WTC11 (cell line): ENCODE measurements around the gene H19. TPM values are rescaled to one million over a fixed set of nuclear protein-coding genes. Genes with fewer than 3 reads are reported as not detected.

ENCODE experiments used
- ATAC-seq: fragments of 200-7000 bp; cut with Tn5 transposase; 2 replicates; pipeline ENCODE4 v1.10.0; 2021; ENCODE audit warnings: mild to moderate bottlenecking, moderate library complexity
- CTCF ChIA-PET: fragments of 300-600 bp; sonication (Branson Sonifier 250); formaldehyde crosslinking; loops from one replicate; lab custom pipeline; 2021; ENCODE audit warnings: antibody characterized with exemption; lab: Charles Lee
- POLR2A ChIA-PET: fragments of 350-600 bp; sonication (Branson Sonifier 250); formaldehyde crosslinking; loops from one replicate; lab custom pipeline; 2021; ENCODE audit warnings: antibody characterized with exemption; lab: Charles Lee
- DNase-seq: peaks from one replicate; pipeline ENCODE4 v3.0.0; 2021; ENCODE audit warnings: low spot score
- H3K27ac Mint-ChIP-seq: 2 replicates; pipeline ENCODE4 v1.8.0; 2021; ENCODE audit warnings: mixed read lengths
- H3K27me3 Mint-ChIP-seq: 2 replicates; pipeline ENCODE4 v1.8.0; 2021; ENCODE audit warnings: low read depth, mild to moderate bottlenecking, moderate library complexity, mixed read lengths
- H3K36me3 Mint-ChIP-seq: 2 replicates; pipeline ENCODE4 v1.8.0; 2021; ENCODE audit warnings: mixed read lengths
- H3K4me1 Mint-ChIP-seq: 2 replicates; pipeline ENCODE4 v1.8.0; 2022; ENCODE audit warnings: mixed read lengths
- H3K4me3 Mint-ChIP-seq: 2 replicates; pipeline ENCODE4 v1.8.0; 2021; ENCODE audit warnings: mild to moderate bottlenecking, moderate library complexity, mixed read lengths
- H3K9me3 Mint-ChIP-seq: 2 replicates; pipeline ENCODE4 v1.8.0; 2021; ENCODE audit warnings: mixed read lengths
- ATF6 ChIP-seq: sonication (generic); formaldehyde crosslinking; IDR thresholded peaks from 2 replicates; pipeline ENCODE4 v1.8.1; 2023; ENCODE audit warnings: mild to moderate bottlenecking, missing genetic modification reagents
- E2F4 ChIP-seq: sonication (generic); formaldehyde crosslinking; IDR thresholded peaks from 2 replicates; pipeline ENCODE4 v1.8.1; 2022; ENCODE audit warnings: low read depth, mild to moderate bottlenecking, moderate library complexity, missing genetic modification reagents, borderline replicate concordance
- ELF4 ChIP-seq: sonication (generic); formaldehyde crosslinking; IDR thresholded peaks from 2 replicates; pipeline ENCODE4 v1.8.1; 2022; ENCODE audit warnings: low read depth, mild to moderate bottlenecking, moderate library complexity, missing genetic modification reagents
- ERG ChIP-seq: fragments of 250-450 bp; sonication (Bioruptor Pico); IDR thresholded peaks from 2 replicates; pipeline ENCODE4 v1.8.0; 2021; ENCODE audit warnings: mild to moderate bottlenecking
- ESRRA ChIP-seq: sonication (generic); formaldehyde crosslinking; IDR thresholded peaks from 2 replicates; pipeline ENCODE4 v1.8.1; 2022; ENCODE audit warnings: mild to moderate bottlenecking, missing genetic modification reagents, borderline replicate concordance
- ETV6 ChIP-seq: sonication (generic); formaldehyde crosslinking; IDR thresholded peaks from 2 replicates; pipeline ENCODE4 v1.8.1; 2022; ENCODE audit warnings: mild to moderate bottlenecking, missing genetic modification reagents
- FOXP1 ChIP-seq: sonication (generic); formaldehyde crosslinking; IDR thresholded peaks from 2 replicates; pipeline ENCODE4 v1.8.0; 2022; ENCODE audit warnings: missing genetic modification reagents, mild to moderate bottlenecking, moderate library complexity, borderline replicate concordance
- GABPB1 ChIP-seq: sonication (generic); formaldehyde crosslinking; IDR thresholded peaks from 2 replicates; pipeline ENCODE4 v1.8.1; 2023; ENCODE audit warnings: mild to moderate bottlenecking, missing genetic modification reagents
- HMGA2 ChIP-seq: fragments of 250-450 bp; sonication (Bioruptor Pico); IDR thresholded peaks from 2 replicates; pipeline ENCODE4 v1.4.0; 2021; ENCODE audit warnings: mild to moderate bottlenecking, moderate library complexity
- IRF1 ChIP-seq: sonication (generic); formaldehyde crosslinking; IDR thresholded peaks from 2 replicates; pipeline ENCODE4 v1.8.0; 2023; ENCODE audit warnings: missing genetic modification reagents
- JUN ChIP-seq: sonication (generic); formaldehyde crosslinking; IDR thresholded peaks from 2 replicates; pipeline ENCODE4 v1.8.0; 2023; ENCODE audit warnings: mild to moderate bottlenecking, missing genetic modification reagents
- KAT7 ChIP-seq: sonication (generic); formaldehyde crosslinking; IDR thresholded peaks from 2 replicates; pipeline ENCODE4 v1.8.1; 2023; ENCODE audit warnings: missing genetic modification reagents, mild to moderate bottlenecking, borderline replicate concordance
- MXD4 ChIP-seq: fragments of 250-450 bp; sonication (Bioruptor Pico); IDR thresholded peaks from 2 replicates; pipeline ENCODE4 v1.8.0; 2021; ENCODE audit warnings: mild to moderate bottlenecking, moderate library complexity, borderline replicate concordance
- MYBL2 ChIP-seq: sonication (generic); formaldehyde crosslinking; IDR thresholded peaks from 2 replicates; pipeline ENCODE4 v1.8.1; 2023; ENCODE audit warnings: mild to moderate bottlenecking, moderate library complexity, missing genetic modification reagents
- NFE2L1 ChIP-seq: sonication (generic); formaldehyde crosslinking; IDR thresholded peaks from 2 replicates; pipeline ENCODE4 v1.8.1; 2023; ENCODE audit warnings: missing genetic modification reagents
- NFYB ChIP-seq: sonication (generic); formaldehyde crosslinking; conservative IDR thresholded peaks from 2 replicates; pipeline ENCODE4 v1.8.0; 2022; ENCODE audit warnings: low read depth, missing genetic modification reagents
- NR3C1 ChIP-seq: sonication (generic); formaldehyde crosslinking; conservative IDR thresholded peaks from 2 replicates; pipeline ENCODE4 v1.8.1; 2023; ENCODE audit warnings: low read depth, mild to moderate bottlenecking, missing genetic modification reagents
- TEAD1 ChIP-seq: sonication (generic); formaldehyde crosslinking; IDR thresholded peaks from 2 replicates; pipeline ENCODE4 v1.8.0; 2022; ENCODE audit warnings: mild to moderate bottlenecking, missing genetic modification reagents
- TP53 ChIP-seq: sonication (generic); formaldehyde crosslinking; IDR thresholded peaks from 2 replicates; pipeline ENCODE4 v1.8.1; 2023; ENCODE audit warnings: mild to moderate bottlenecking, missing genetic modification reagents
- USF1 ChIP-seq: sonication (generic); formaldehyde crosslinking; IDR thresholded peaks from 2 replicates; pipeline ENCODE4 v1.8.0; 2022; ENCODE audit warnings: mild to moderate bottlenecking, missing genetic modification reagents
- USF2 ChIP-seq: sonication (generic); formaldehyde crosslinking; IDR thresholded peaks from 2 replicates; pipeline ENCODE4 v1.8.1; 2023; ENCODE audit warnings: mild to moderate bottlenecking, missing genetic modification reagents, moderate library complexity
- ZBTB21 ChIP-seq: sonication (generic); formaldehyde crosslinking; IDR thresholded peaks from 2 replicates; pipeline ENCODE4 v1.8.1; 2023; ENCODE audit warnings: mild to moderate bottlenecking, missing genetic modification reagents, borderline replicate concordance
- ZNF232 ChIP-seq: sonication (generic); formaldehyde crosslinking; IDR thresholded peaks from 2 replicates; pipeline ENCODE4 v1.8.0; 2022; ENCODE audit warnings: mild to moderate bottlenecking, missing genetic modification reagents
- ZNF423 ChIP-seq: fragments of 250-450 bp; sonication (Bioruptor Pico); IDR thresholded peaks from 2 replicates; pipeline ENCODE4 v2.1.2; 2022; ENCODE audit warnings: mild to moderate bottlenecking, moderate library complexity
- ZNF532 ChIP-seq: fragments of 250-450 bp; sonication (Bioruptor Pico); IDR thresholded peaks from 2 replicates; pipeline ENCODE4 v1.9.0; 2021; ENCODE audit warnings: mild to moderate bottlenecking, borderline replicate concordance
- total RNA-seq: library from RNA; stranded (reverse); gene quantifications from 3 replicates; pipeline ENCODE4 v1.2.3, GENCODE V29; 2021

The H19 gene
- total RNA-seq, 1 experiment from 2014 or later, result 12.7 TPM

- Mint-ChIP-seq H3K4me3 (no peak overlapping the region), H3K27ac (no peak overlapping the region)
- ATAC-seq, result no peak
- TF ChIP-seq NFE2L1 (CRISPR knock-in tag) (no peak), TP53 (CRISPR knock-in tag) (no peak), MYBL2 (CRISPR knock-in tag) (no peak), KAT7 (no peak), ZNF423 (no peak), ETV6 (CRISPR knock-in tag) (no peak), NFYB (no peak), ZNF232 (CRISPR knock-in tag) (no peak), GABPB1 (CRISPR knock-in tag) (no peak), ZNF532 (CRISPR knock-in tag) (no peak), NR3C1 (CRISPR knock-in tag) (no peak), E2F4 (CRISPR knock-in tag) (no peak), MXD4 (CRISPR knock-in tag) (no peak), ELF4 (no peak)
- TF ChIP-seq, all 79 proteins: peak for 0
- Mint-ChIP-seq H3K36me3 (no peaks in the 10 kb centered on the region), H3K4me1 (no peaks in the 10 kb centered on the region), H3K27me3 (no peaks in the 10 kb centered on the region), H3K9me3 (no peaks in the 10 kb centered on the region)
- ChIA-PET CTCF (interaction anchor here (0.9 to 2.4 kb wide), 3 partner anchors 46 to 198 kb away, joined by 3 to 10 read pairs (median 3); no protein-coding TSS in a partner anchor), POLR2A (no interaction called here)
- DNase-seq, result no peak
Measured at GRCh38 chr11:1952806-1953482, 44.7 kb downstream of the H19 start.

GRCh38 chr11:1949922-1950321, 47.7 kb downstream of the H19 start:
- Mint-ChIP-seq H3K4me1 (no peaks in the 10 kb centered on the region), H3K9me3 (no peaks in the 10 kb centered on the region), H3K36me3 (no peaks in the 10 kb centered on the region), H3K27ac (no peak overlapping the region), H3K27me3 (no peaks in the 10 kb centered on the region), H3K4me3 (no peak overlapping the region)
- no peak for DNase-seq
- no peak for ATAC-seq
- ChIA-PET CTCF (interaction anchor here (0.8 to 4.7 kb wide), 10 partner anchors 10 to 297 kb away, joined by 3 to 62 read pairs (median 4); no protein-coding TSS in a partner anchor), POLR2A (no interaction called here)
- TF ChIP-seq IRF1 (CRISPR knock-in tag), result no peak
- TF ChIP-seq FOXP1 (CRISPR knock-in tag), result no peak
- TF ChIP-seq ATF6, result no peak
- TF ChIP-seq HMGA2 (CRISPR knock-in tag), result no peak
- TF ChIP-seq ZBTB21 (CRISPR knock-in tag), result no peak
- no peak for TF ChIP-seq MXD4 (CRISPR knock-in tag)
- no peak for TF ChIP-seq JUN
- no peak for TF ChIP-seq TEAD1 (CRISPR knock-in tag)
- TF ChIP-seq ERG, result no peak
- no peak for TF ChIP-seq ZNF423
- TF ChIP-seq USF2 (CRISPR knock-in tag), result no peak
- TF ChIP-seq ESRRA, result no peak
- no peak for TF ChIP-seq GABPB1 (CRISPR knock-in tag)
- TF ChIP-seq USF1 (CRISPR knock-in tag), result no peak
